CD14-positive monocyte (primary cell): ENCODE measurements around the gene MEIS2. TPM values are rescaled to one million over a fixed set of nuclear protein-coding genes. Genes with fewer than 3 reads are reported as not detected.

Experiments
- DNase-seq, 3 donors: peaks; one replicate each; pipeline ENCODE4 v3.0.0-alpha.2; 2011 to 2022
- H2AFZ ChIP-seq: 2 replicates; pipeline ENCODE4 v1.6.0; 2012; ENCODE audit warnings: mild to moderate bottlenecking, low read depth, low read length, inconsistent platforms; ENCODE audit not compliant: insufficient read depth, poor library complexity, severe bottlenecking
- H3K27ac ChIP-seq, 2 donors: 1 replicate in 1 of 2; 2 replicates in 1 of 2; pipeline ENCODE4 v1.5.1; 2012 to 2013; ENCODE audit warnings: low read length in 2 of 2, control low read depth in 1 of 2, inconsistent platforms in 1 of 2, low read depth in 1 of 2, mild to moderate bottlenecking in 1 of 2
- H3K27me3 ChIP-seq, 2 donors: one replicate each; pipeline versions ENCODE4 v1.6.0 to v1.6.1; 2011 to 2013; ENCODE audit warnings: low read length in 2 of 2; ENCODE audit not compliant: control insufficient read depth in 2 of 2, insufficient read depth in 2 of 2
- H3K36me3 ChIP-seq, 2 donors: replicated peaks in 1 of 2; 1 replicate in 1 of 2; 2 replicates in 1 of 2; pipeline versions ENCODE4 v1.5.1 to v1.6.1; 2012 to 2013; ENCODE audit warnings: low read length in 2 of 2, control low read depth in 1 of 2, inconsistent platforms in 1 of 2, mild to moderate bottlenecking in 1 of 2; ENCODE audit not compliant: insufficient read depth in 2 of 2, control insufficient read depth in 1 of 2
- H3K4me1 ChIP-seq, 2 donors: 1 replicate in 1 of 2; 2 replicates in 1 of 2; pipeline versions ENCODE4 v1.5.1 to v1.6.1; 2012 to 2013; ENCODE audit warnings: low read length in 2 of 2, control low read depth in 1 of 2, inconsistent platforms in 1 of 2, mild to moderate bottlenecking in 1 of 2, moderate library complexity in 1 of 2; ENCODE audit not compliant: insufficient read depth in 2 of 2, control insufficient read depth in 1 of 2
- H3K4me2 ChIP-seq: replicated peaks from 2 replicates; pipeline ENCODE3; 2012; ENCODE audit warnings: low read length, moderate library complexity, mild to moderate bottlenecking; ENCODE audit not compliant: poor library complexity, severe bottlenecking; ENCODE audit errors: extremely low read depth
- H3K4me3 ChIP-seq, 3 experiments: fragments of 200-600 bp in 1 of 3; sonication (generic) in 1 of 3; replicated peaks in 1 of 3; 1 replicate in 2 of 3; 2 replicates in 1 of 3; pipeline ENCODE4 v1.5.1; 2011 to 2013; ENCODE audit warnings: low read length in 3 of 3, mild to moderate bottlenecking in 3 of 3, control low read depth in 2 of 3, low read depth in 2 of 3, inconsistent platforms in 1 of 3, moderate library complexity in 1 of 3
- H3K79me2 ChIP-seq: 2 replicates; pipeline ENCODE4 v1.6.0; 2012; ENCODE audit warnings: mild to moderate bottlenecking, control low read depth, inconsistent platforms, low read length, moderate library complexity; ENCODE audit not compliant: insufficient read depth
- H3K9ac ChIP-seq: 2 replicates; pipeline ENCODE4 v1.6.0; 2017; ENCODE audit warnings: low read length, mild to moderate bottlenecking; ENCODE audit not compliant: insufficient read depth, poor library complexity, severe bottlenecking
- H3K9me3 ChIP-seq, 2 donors: replicated peaks in 1 of 2; 1 replicate in 1 of 2; 2 replicates in 1 of 2; pipeline versions ENCODE4 v1.5.1 to v1.6.1; 2012 to 2013; ENCODE audit warnings: low read length in 2 of 2, control low read depth in 1 of 2; ENCODE audit not compliant: control insufficient read depth in 1 of 2, insufficient read depth in 1 of 2
- H4K20me1 ChIP-seq: 2 replicates; pipeline ENCODE4 v1.6.0; 2012; ENCODE audit warnings: mild to moderate bottlenecking, low read length, control low read depth, moderate library complexity; ENCODE audit not compliant: insufficient read depth
- H3K27ac Mint-ChIP-seq, 7 donors: one replicate each; pipeline ENCODE4 v1.8.0; 2020; ENCODE audit warnings: mild to moderate bottlenecking in 7 of 7, mixed read lengths in 7 of 7, moderate library complexity in 6 of 7, inconsistent platforms in 2 of 7
- H3K27me3 Mint-ChIP-seq, 3 donors: one replicate each; pipeline ENCODE4 v1.8.0; 2021 to 2022; ENCODE audit warnings: low read depth in 3 of 3, mild to moderate bottlenecking in 3 of 3, mixed read lengths in 3 of 3, moderate library complexity in 3 of 3, inconsistent platforms in 1 of 3
- H3K36me3 Mint-ChIP-seq, 2 donors: one replicate each; pipeline ENCODE4 v1.8.0; 2020; ENCODE audit warnings: mixed read lengths in 2 of 2, inconsistent platforms in 1 of 2, mild to moderate bottlenecking in 1 of 2
- H3K4me1 Mint-ChIP-seq: one replicate; pipeline ENCODE4 v1.8.0; 2020; ENCODE audit warnings: mild to moderate bottlenecking, mixed read lengths
- H3K4me3 Mint-ChIP-seq, 2 donors: one replicate each; pipeline ENCODE4 v1.8.0; 2020; ENCODE audit warnings: mild to moderate bottlenecking in 2 of 2, mixed read lengths in 2 of 2, moderate library complexity in 1 of 2
- H3K9me3 Mint-ChIP-seq, 7 donors: one replicate each; pipeline ENCODE4 v1.8.0; 2020 to 2022; ENCODE audit warnings: mixed read lengths in 7 of 7, mild to moderate bottlenecking in 6 of 7, moderate library complexity in 6 of 7, inconsistent platforms in 2 of 7
- CTCF ChIP-seq: fragments of 200-600 bp; IDR thresholded peaks from one replicate; pipeline ENCODE4 v1.8.0; 2022; ENCODE audit warnings: antibody characterized with exemption, mild to moderate bottlenecking
- WGBS: methylation state at CpG from one replicate; pipeline ENCODE4 v1.1.5; 2013; ENCODE audit warnings: missing lambda C conversion rate; ENCODE audit not compliant: insufficient coverage; 5-methylcytosine and 5-hydroxymethylcytosine counted together
- intact Hi-C, 2 donors: fragments of 100-400 bp; cut with micrococcal nuclease; formaldehyde crosslinking; loops; one replicate each; pipeline versions ENCODE4 v1.15.0 to v1.15.1; 2023
- polyA plus RNA-seq, 3 donors: library from polyadenylated mRNA; depleted of rRNA in 1 of 3; unstranded in 2 of 3; stranded (reverse) in 1 of 3; fragments of 300-500 nt in 2 of 3; fragments of >200 nt in 1 of 3; fragmentation: Illumina TruSeq in 2 of 3; gene quantifications; 1 replicate in 2 of 3; 2 replicates in 1 of 3; pipeline ENCODE4 v1.2.3, GENCODE V29; 2012 to 2021

Gene MEIS2
- polyA plus RNA-seq, 3 donors, result not detected

DNA sequence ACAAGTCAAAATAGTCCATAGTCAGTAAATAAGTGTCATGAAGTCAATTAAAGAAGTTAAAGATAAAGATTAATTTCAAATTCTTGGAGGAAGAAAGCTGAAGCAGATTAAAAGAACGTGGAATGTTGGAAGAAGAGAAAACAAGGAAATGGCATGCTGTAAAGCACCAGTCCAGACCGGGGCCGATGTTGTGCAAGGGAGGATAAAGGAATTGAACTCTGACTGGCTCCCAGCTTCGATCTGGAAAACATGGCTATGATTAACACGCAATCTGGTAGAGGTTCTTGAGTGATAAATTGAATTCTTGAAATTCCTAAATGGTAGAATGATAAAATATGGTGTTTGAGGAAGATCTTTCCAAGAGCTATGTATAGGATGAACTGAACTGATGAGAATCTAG lies 194.4 kb downstream of the MEIS2 start:
- Mint-ChIP-seq H3K4me3 (no peak overlapping the region), H3K36me3 (no peaks in the 10 kb centered on the region), H3K27me3 (peaks cover 0 to 3% (median 0%) of the 10 kb centered on the region in 3 donors), H3K9me3 (peaks cover 0 to 4% (median 1%) of the 10 kb centered on the region in 7 donors), H3K27ac (no peak overlapping the region), H3K4me1 (no peaks in the 10 kb centered on the region)
- no peaks in the 10 kb centered on the region for H3K79me2 ChIP-seq
- 82% methylated on average over 5 of the region's 5 CpGs for WGBS
- no peaks in the 10 kb centered on the region for H4K20me1 ChIP-seq
- no peaks in the 10 kb centered on the region for H3K27me3 ChIP-seq
- H3K9ac ChIP-seq, result no peak overlapping the region
- intact Hi-C loops, result no loop called here
- H3K9me3 ChIP-seq, result no peaks in the 10 kb centered on the region
- TF ChIP-seq CTCF, result no peak
- no peak for DNase-seq
- no peaks in the 10 kb centered on the region for H3K36me3 ChIP-seq
- no peak overlapping the region for H2AFZ ChIP-seq
- H3K4me3 ChIP-seq, result no peak overlapping the region
- no peak overlapping the region for H3K27ac ChIP-seq
- no peaks in the 10 kb centered on the region for H3K4me1 ChIP-seq
- H3K4me2 ChIP-seq, result no peak overlapping the region

DNA sequence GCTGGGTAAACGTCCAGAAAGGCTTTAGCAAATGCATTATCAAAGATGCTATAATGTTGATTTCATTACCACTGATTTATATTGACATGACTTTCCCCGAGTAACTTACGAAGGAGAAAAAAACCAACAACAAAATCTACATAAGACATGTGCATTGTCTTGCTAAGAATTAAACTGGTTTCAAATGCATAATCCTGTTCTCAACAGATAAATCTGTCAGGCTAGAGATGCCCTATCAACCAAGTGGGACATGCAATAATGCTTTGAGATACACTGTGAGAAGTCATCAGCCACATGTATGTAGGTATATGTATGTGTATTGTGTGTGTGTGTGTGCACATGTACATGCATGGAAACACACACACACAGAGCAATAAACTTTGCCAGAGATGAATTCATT lies 195.6 kb downstream of the MEIS2 start:
- no peaks in the 10 kb centered on the region for H3K4me1 ChIP-seq
- H3K36me3 Mint-ChIP-seq, result no peaks in the 10 kb centered on the region
- peaks cover 0 to 5% (median 0%) of the 10 kb centered on the region in 3 donors for H3K27me3 Mint-ChIP-seq
- H3K9me3 Mint-ChIP-seq, result peaks cover 0 to 9% (median 1%) of the 10 kb centered on the region in 7 donors
- WGBS, result 57% methylated on average over 1 of the region's 3 CpGs
- no peak overlapping the region for H3K4me2 ChIP-seq
- TF ChIP-seq CTCF, result no peak
- no peaks in the 10 kb centered on the region for H3K4me1 Mint-ChIP-seq
- intact Hi-C loops, result no loop called here
- no peaks in the 10 kb centered on the region for H4K20me1 ChIP-seq
- H3K79me2 ChIP-seq, result no peaks in the 10 kb centered on the region
- no peak overlapping the region for H3K4me3 ChIP-seq
- H3K9me3 ChIP-seq, result no peaks in the 10 kb centered on the region
- H3K9ac ChIP-seq, result no peak overlapping the region
- H2AFZ ChIP-seq, result no peak overlapping the region
- no peak for DNase-seq
- H3K36me3 ChIP-seq, result no peaks in the 10 kb centered on the region
- no peak overlapping the region for H3K27ac Mint-ChIP-seq
- no peaks in the 10 kb centered on the region for H3K27me3 ChIP-seq
- H3K27ac ChIP-seq, result no peak overlapping the region
- no peak overlapping the region for H3K4me3 Mint-ChIP-seq
